PC-3 (cell line): Measurements from ENCODE around the gene ZNF614. TPM values are rescaled to one million over a fixed set of nuclear protein-coding genes. Genes with fewer than 3 reads are reported as not detected.

Source experiments
- ATAC-seq: fragments of 200-7000 bp; cut with Tn5 transposase; 2 replicates; pipeline ENCODE4 v1.9.1; 2020; ENCODE audit warnings: mild to moderate bottlenecking, moderate library complexity
- BruUV-seq: library from RNA; stranded (reverse); fragments of 400-500 nt; replicated peaks from 2 replicates; lab custom pipeline; 2021; lab: Mats Ljungman, UMichigan
- CTCF ChIA-PET: fragments of 300-600 bp; sonication (Branson Sonifier 250); formaldehyde crosslinking; loops from one replicate; lab custom pipeline; 2022; ENCODE audit warnings: antibody characterized with exemption; lab: Charles Lee
- POLR2A ChIA-PET: fragments of 300-600 bp; sonication (Branson Sonifier 250); formaldehyde crosslinking; loops from one replicate; lab custom pipeline; 2022; ENCODE audit warnings: antibody characterized with exemption; ENCODE audit not compliant: unreplicated experiment; lab: Charles Lee
- DNase-seq: peaks from one replicate; pipeline ENCODE4 v3.0.0-alpha.2; 2015
- H2AFZ ChIP-seq: fragments of 300-600 bp; sonication (generic); 2 replicates; pipeline ENCODE4 v1.6.0; 2016; ENCODE audit warnings: antibody characterized with exemption, low read length
- H3F3A ChIP-seq: fragments of 300-600 bp; sonication (generic); one replicate; pipeline ENCODE4 v1.6.0; 2017; ENCODE audit warnings: antibody characterized with exemption, low read length, control low read depth, mild to moderate bottlenecking; ENCODE audit not compliant: unreplicated experiment
- H3K27ac ChIP-seq: fragments of 300-600 bp; sonication (generic); 2 replicates; pipeline ENCODE4 v1.5.1; 2016; ENCODE audit warnings: mild to moderate bottlenecking, low read length
- H3K27me3 ChIP-seq: fragments of 300-600 bp; sonication (generic); 2 replicates; pipeline ENCODE4 v1.6.1; 2016; ENCODE audit warnings: low read length, mixed read lengths
- H3K36me3 ChIP-seq: fragments of 300-600 bp; sonication (generic); 2 replicates; pipeline ENCODE4 v1.6.1; 2016; ENCODE audit warnings: low read depth, mixed run types, low read length, mixed read lengths
- H3K4me1 ChIP-seq: fragments of 300-600 bp; sonication (generic); 2 replicates; pipeline ENCODE4 v1.5.1; 2016; ENCODE audit warnings: low read length; ENCODE audit not compliant: insufficient read depth
- H3K4me2 ChIP-seq: fragments of 300-600 bp; sonication (generic); 2 replicates; pipeline ENCODE4 v1.6.0; 2016; ENCODE audit warnings: low read length
- H3K4me3 ChIP-seq: fragments of 300-600 bp; sonication (generic); 2 replicates; pipeline ENCODE4 v1.5.1; 2016; ENCODE audit warnings: mild to moderate bottlenecking, low read length, mixed read lengths
- H3K79me2 ChIP-seq: fragments of 300-600 bp; sonication (generic); 2 replicates; pipeline ENCODE4 v1.6.1; 2017; ENCODE audit warnings: low read length, mixed read lengths
- H3K9ac ChIP-seq: fragments of 300-600 bp; sonication (generic); 2 replicates; pipeline ENCODE4 v1.6.0; 2016; ENCODE audit warnings: mild to moderate bottlenecking, low read length
- H3K9me2 ChIP-seq: fragments of 300-600 bp; sonication (generic); replicated peaks from 2 replicates; pipeline ENCODE4 v1.6.1; 2016; ENCODE audit warnings: mixed run types, low read length, mixed read lengths
- H3K9me3 ChIP-seq: fragments of 300-600 bp; sonication (generic); 2 replicates; pipeline ENCODE4 v1.6.1; 2016; ENCODE audit warnings: low read length, mixed read lengths
- H4K20me1 ChIP-seq: fragments of 300-600 bp; sonication (generic); 2 replicates; pipeline ENCODE4 v1.6.1; 2016; ENCODE audit warnings: low read length, mixed read lengths
- EZH2 ChIP-seq: fragments of 300-600 bp; sonication (generic); IDR thresholded peaks from one replicate; pipeline ENCODE4 v1.6.1; 2017; ENCODE audit warnings: antibody characterized with exemption, mild to moderate bottlenecking, low read length; ENCODE audit not compliant: unreplicated experiment
- EZH2phosphoT487 ChIP-seq: fragments of 300-600 bp; sonication (generic); IDR thresholded peaks from 2 replicates; pipeline ENCODE4 v1.6.1; 2018; ENCODE audit warnings: mild to moderate bottlenecking, antibody characterized with exemption, low read length, borderline replicate concordance
- intact Hi-C: fragments of 100-400 bp; cut with micrococcal nuclease; formaldehyde crosslinking; loops from 2 replicates; pipeline ENCODE4 v1.9.0; 2023
- total RNA-seq: library from RNA; depleted of rRNA; stranded (reverse); fragments of >200 nt; gene quantifications from 2 replicates; pipeline ENCODE4 v1.2.3, GENCODE V29; 2014
- TF ChIP-seq, protein P1 (sequence below): fragments of 300-600 bp; sonication (generic); conservative IDR thresholded peaks from 2 replicates; pipeline ENCODE4 v1.5.1; 2017; ENCODE audit warnings: antibody characterized with exemption, low read depth, mild to moderate bottlenecking, low read length

ZNF614 gene
- total RNA-seq, 1 experiment from 2014 or later: 10.4 TPM

DNA sequence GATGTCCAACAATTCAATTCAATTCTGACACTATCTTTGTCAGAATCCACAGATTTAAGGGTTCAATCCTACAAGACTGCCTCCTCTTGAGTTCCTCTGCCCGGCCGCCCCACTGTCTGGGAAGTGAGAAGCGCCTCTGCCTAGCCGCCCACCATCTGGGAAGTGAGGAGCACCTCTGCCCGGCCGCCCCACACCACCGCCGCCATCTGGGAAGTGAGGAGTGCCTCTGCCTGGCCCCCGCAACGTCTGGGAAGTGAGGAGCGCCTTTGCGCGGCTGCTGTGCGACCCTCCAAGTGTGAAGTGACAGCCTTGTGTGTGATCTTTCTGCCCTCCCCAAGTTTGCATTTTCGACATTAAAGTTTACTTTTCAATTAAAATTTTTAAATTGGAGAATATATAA, 6.0 kb downstream of the ZNF614 start:
- peaks cover 62% of the 10 kb centered on the region for H3K9me3 ChIP-seq
- H3K4me3 ChIP-seq: no peak overlapping the region
- no peaks in the 10 kb centered on the region for H3K27me3 ChIP-seq
- no peak for ATAC-seq
- peaks cover 4% of the 10 kb centered on the region for H3K79me2 ChIP-seq
- intact Hi-C loops: no loop called here
- no peak for TF ChIP-seq EZH2phosphoT487
- TF ChIP-seq EZH2: no peak
- H3K27ac ChIP-seq: no peak overlapping the region
- H2AFZ ChIP-seq: no peak overlapping the region
- H3F3A ChIP-seq: no peaks in the 10 kb centered on the region
- H4K20me1 ChIP-seq: no peaks in the 10 kb centered on the region
- no TSS peak for BruUV-seq
- no peaks in the 10 kb centered on the region for H3K9me2 ChIP-seq
- CTCF ChIA-PET: no interaction called here
- DNase-seq: no peak
- H3K9ac ChIP-seq: no peak overlapping the region
- POLR2A ChIA-PET: no interaction called here
- H3K4me1 ChIP-seq: no peaks in the 10 kb centered on the region
- H3K36me3 ChIP-seq: peaks cover 92% of the 10 kb centered on the region
- no peak overlapping the region for H3K4me2 ChIP-seq

GRCh38 chr19:52020506-52020905, 7.7 kb downstream of the ZNF614 start:
- no peaks in the 10 kb centered on the region for H3K4me1 ChIP-seq
- intact Hi-C loops: no loop called here
- no peaks in the 10 kb centered on the region for H3K9me2 ChIP-seq
- ATAC-seq (peak; percentile 88), DNase-seq (peak; percentile 50)
- BruUV-seq: no TSS peak
- no peak overlapping the region for H3K9ac ChIP-seq
- no peaks in the 10 kb centered on the region for H3K27me3 ChIP-seq
- no peaks in the 10 kb centered on the region for H3K79me2 ChIP-seq
- H3K4me2 ChIP-seq: no peak overlapping the region
- no peak overlapping the region for H2AFZ ChIP-seq
- H3K27ac ChIP-seq: no peak overlapping the region
- CTCF ChIA-PET: no interaction called here
- no peaks in the 10 kb centered on the region for H4K20me1 ChIP-seq
- TF ChIP-seq EZH2phosphoT487 (no peak), EZH2 (no peak)
- TF ChIP-seq, protein P1, sequence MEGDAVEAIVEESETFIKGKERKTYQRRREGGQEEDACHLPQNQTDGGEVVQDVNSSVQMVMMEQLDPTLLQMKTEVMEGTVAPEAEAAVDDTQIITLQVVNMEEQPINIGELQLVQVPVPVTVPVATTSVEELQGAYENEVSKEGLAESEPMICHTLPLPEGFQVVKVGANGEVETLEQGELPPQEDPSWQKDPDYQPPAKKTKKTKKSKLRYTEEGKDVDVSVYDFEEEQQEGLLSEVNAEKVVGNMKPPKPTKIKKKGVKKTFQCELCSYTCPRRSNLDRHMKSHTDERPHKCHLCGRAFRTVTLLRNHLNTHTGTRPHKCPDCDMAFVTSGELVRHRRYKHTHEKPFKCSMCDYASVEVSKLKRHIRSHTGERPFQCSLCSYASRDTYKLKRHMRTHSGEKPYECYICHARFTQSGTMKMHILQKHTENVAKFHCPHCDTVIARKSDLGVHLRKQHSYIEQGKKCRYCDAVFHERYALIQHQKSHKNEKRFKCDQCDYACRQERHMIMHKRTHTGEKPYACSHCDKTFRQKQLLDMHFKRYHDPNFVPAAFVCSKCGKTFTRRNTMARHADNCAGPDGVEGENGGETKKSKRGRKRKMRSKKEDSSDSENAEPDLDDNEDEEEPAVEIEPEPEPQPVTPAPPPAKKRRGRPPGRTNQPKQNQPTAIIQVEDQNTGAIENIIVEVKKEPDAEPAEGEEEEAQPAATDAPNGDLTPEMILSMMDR: no peak
- POLR2A ChIA-PET: no interaction called here
- H3K9me3 ChIP-seq: peaks cover 75% of the 10 kb centered on the region
- no peaks in the 10 kb centered on the region for H3F3A ChIP-seq
- H3K4me3 ChIP-seq: no peak overlapping the region
- peaks cover 93% of the 10 kb centered on the region for H3K36me3 ChIP-seq

DNA sequence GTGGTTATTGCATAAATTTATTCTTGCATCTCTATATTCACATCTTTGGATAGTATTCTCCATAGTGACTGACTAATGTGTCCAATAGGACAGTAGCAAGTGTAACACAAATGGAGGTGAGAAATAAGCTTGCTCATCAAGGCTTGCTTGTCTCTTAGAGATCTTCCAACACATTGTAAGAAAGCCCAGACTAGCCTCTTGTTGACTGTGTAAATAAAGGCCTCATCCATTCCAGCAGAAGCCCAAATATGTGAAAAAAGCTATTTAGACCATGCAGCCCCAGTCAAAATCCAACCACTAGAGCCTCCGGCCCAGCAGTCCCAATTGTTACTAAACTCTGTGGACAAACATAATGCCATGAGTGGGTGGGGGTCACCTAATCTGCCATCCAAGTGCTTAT, 17.5 kb downstream of the ZNF614 start:
- ChIA-PET CTCF (no interaction called here), POLR2A (no interaction called here)
- H3K79me2 ChIP-seq: peaks cover 9% of the 10 kb centered on the region; the same call in 1 of the 2 replicates
- H3K36me3 ChIP-seq: peaks cover 49% of the 10 kb centered on the region
- no peaks in the 10 kb centered on the region for H3F3A ChIP-seq
- intact Hi-C loops: no loop called here
- peaks cover 49% of the 10 kb centered on the region for H3K9me3 ChIP-seq
- H3K27me3 ChIP-seq: no peaks in the 10 kb centered on the region
- H3K9ac ChIP-seq: no peak overlapping the region
- H3K4me3 ChIP-seq: no peak overlapping the region
- H2AFZ ChIP-seq: no peak overlapping the region
- TF ChIP-seq EZH2 (no peak), EZH2phosphoT487 (no peak)
- TF ChIP-seq, protein P1: no peak
- H3K4me2 ChIP-seq: no peak overlapping the region
- no peaks in the 10 kb centered on the region for H3K4me1 ChIP-seq
- no peaks in the 10 kb centered on the region for H4K20me1 ChIP-seq
- no peak for ATAC-seq
- H3K27ac ChIP-seq: no peak overlapping the region
- DNase-seq: no peak
- no TSS peak for BruUV-seq
- no peaks in the 10 kb centered on the region for H3K9me2 ChIP-seq
